GM21786 (cell line): ENCODE measurements around the gene ADAMTSL1.

Experiments used
- ATAC-seq: cut with Tn5 transposase; IDR thresholded peaks from one replicate; pipeline ENCODE4 v1.9.1; 2021; ENCODE audit not compliant: unreplicated experiment

Gene ADAMTSL1

GRCh38 chr9:18496256-18497000, 22.5 kb downstream of the ADAMTSL1 start:
- no peak for ATAC-seq

- no peak for ATAC-seq
Observed at GRCh38 chr9:18499062-18499461, 25.1 kb downstream of the ADAMTSL1 start.

- no peak for ATAC-seq
Observed at GRCh38 chr9:18499980-18500379, 26.0 kb downstream of the ADAMTSL1 start.

- ATAC-seq = no peak
Observed at GRCh38 chr9:18500451-18500850, 26.5 kb downstream of the ADAMTSL1 start.

- ATAC-seq = no peak
Observed at GRCh38 chr9:18501949-18502348, 28.0 kb downstream of the ADAMTSL1 start.

- no peak for ATAC-seq
Observed at GRCh38 chr9:18502546-18502945, 28.6 kb downstream of the ADAMTSL1 start.

GRCh38 chr9:18504707-18505106, 30.8 kb downstream of the ADAMTSL1 start:
- no peak for ATAC-seq

- ATAC-seq = no peak
Observed at GRCh38 chr9:18507151-18507550, 33.2 kb downstream of the ADAMTSL1 start.

- no peak for ATAC-seq
Observed at GRCh38 chr9:18516514-18516913, 42.6 kb downstream of the ADAMTSL1 start.

- ATAC-seq = no peak
Observed at GRCh38 chr9:18516965-18517364, 43.0 kb downstream of the ADAMTSL1 start.

GRCh38 chr9:18520416-18521047, 46.6 kb downstream of the ADAMTSL1 start:
- ATAC-seq = no peak

- ATAC-seq = no peak
Observed at GRCh38 chr9:18526685-18527084, 52.7 kb downstream of the ADAMTSL1 start.

- ATAC-seq = no peak
Observed at GRCh38 chr9:18531136-18532065, 57.4 kb downstream of the ADAMTSL1 start.

GRCh38 chr9:18534611-18535010, 60.7 kb downstream of the ADAMTSL1 start:
- no peak for ATAC-seq

- ATAC-seq = no peak
Observed at GRCh38 chr9:18536554-18536953, 62.6 kb downstream of the ADAMTSL1 start.

GRCh38 chr9:18539203-18539693, 65.3 kb downstream of the ADAMTSL1 start:
- no peak for ATAC-seq

- ATAC-seq = no peak
Observed at GRCh38 chr9:18542837-18543405, 69.0 kb downstream of the ADAMTSL1 start.

- ATAC-seq = no peak
Observed at GRCh38 chr9:18543406-18544192, 69.6 kb downstream of the ADAMTSL1 start.

- no peak for ATAC-seq
Observed at GRCh38 chr9:18544456-18544855, 70.5 kb downstream of the ADAMTSL1 start.

- ATAC-seq = no peak
Observed at GRCh38 chr9:18545636-18546360, 71.8 kb downstream of the ADAMTSL1 start.
